Measurements from ENCODE around the gene CNN3.
"Not testable (repeated sequence)": the region's sequence is repeated elsewhere in the genome, so short reads cannot be mapped to it uniquely, and the experiment has no call there.

CNN3 gene

GRCh38 chr1:94949681-94950661, 23.1 kb upstream of the CNN3 start:
- no peak for DNase-seq (ENCODE audit: low read depth)

GRCh38 chr1:94947437-94947836, 20.5 kb upstream of the CNN3 start:
- no peak for DNase-seq (ENCODE audit: low read depth)

- DNase-seq (ENCODE audit: low read depth) = no peak
Observed at GRCh38 chr1:94946886-94947285, 20.0 kb upstream of the CNN3 start.

- DNase-seq (ENCODE audit: low read depth) = no peak
Observed at GRCh38 chr1:94942171-94943128, 15.5 kb upstream of the CNN3 start.

GRCh38 chr1:94941480-94941879, 14.6 kb upstream of the CNN3 start:
- not testable (repeated sequence) for DNase-seq (ENCODE audit: low read depth)

GRCh38 chr1:94940738-94941137, 13.8 kb upstream of the CNN3 start:
- no peak for DNase-seq (ENCODE audit: low read depth)

GRCh38 chr1:94937820-94938219, 10.9 kb upstream of the CNN3 start:
- no peak for DNase-seq (ENCODE audit: low read depth)

- no peak for DNase-seq (ENCODE audit: low read depth)
Observed at GRCh38 chr1:94936861-94937620, 10.1 kb upstream of the CNN3 start.

- DNase-seq (ENCODE audit: low read depth) = no peak
Observed at GRCh38 chr1:94935476-94935875, 8.6 kb upstream of the CNN3 start.

GRCh38 chr1:94935034-94935433, 8.1 kb upstream of the CNN3 start:
- DNase-seq (ENCODE audit: low read depth) = no peak

GRCh38 chr1:94934551-94934950, 7.6 kb upstream of the CNN3 start:
- DNase-seq (ENCODE audit: low read depth) = no peak

GRCh38 chr1:94931254-94931841, 4.4 kb upstream of the CNN3 start:
- no peak for DNase-seq (ENCODE audit: low read depth)

GRCh38 chr1:94929351-94930217, 2.7 kb upstream of the CNN3 start:
- DNase-seq (ENCODE audit: low read depth) = no peak

GRCh38 chr1:94928293-94928939, 1.5 kb upstream of the CNN3 start:
- DNase-seq (ENCODE audit: low read depth) = no peak

- no peak for DNase-seq (ENCODE audit: low read depth)
Observed at GRCh38 chr1:94927405-94928175, 680 bp upstream of the CNN3 start.

GRCh38 chr1:94926126-94926914, 590 bp downstream of the CNN3 start:
- DNase-seq (ENCODE audit: low read depth) = no peak

- no peak for DNase-seq (ENCODE audit: low read depth)
Observed at GRCh38 chr1:94925561-94926125, 1.3 kb downstream of the CNN3 start.

GRCh38 chr1:94925004-94925403, 1.9 kb downstream of the CNN3 start:
- no peak for DNase-seq (ENCODE audit: low read depth)
